A673 (cell line): Measurements from ENCODE around the gene SLC22A5. TPM values are rescaled to one million over a fixed set of nuclear protein-coding genes. Genes with fewer than 3 reads are reported as not detected.
"Not testable (repeated sequence)": the region's sequence is repeated elsewhere in the genome, so short reads cannot be mapped to it uniquely, and the experiment has no call there.

Source experiments
- BruUV-seq: library from RNA; stranded (reverse); fragments of 400-500 nt; replicated peaks from 2 replicates; lab custom pipeline; 2021; lab: Mats Ljungman, UMichigan
- CTCF ChIA-PET: fragments of 300-600 bp; sonication (Branson Sonifier 250); formaldehyde crosslinking; loops from one replicate; lab custom pipeline; 2022; ENCODE audit warnings: antibody characterized with exemption; lab: Charles Lee
- POLR2A ChIA-PET: fragments of 300-600 bp; sonication (Branson Sonifier 250); formaldehyde crosslinking; loops from one replicate; lab custom pipeline; 2022; ENCODE audit warnings: antibody characterized with exemption; ENCODE audit not compliant: low non-redundant PET; lab: Charles Lee
- DNase-seq: peaks from one replicate; pipeline ENCODE4 v3.0.0-alpha.2; 2015; ENCODE audit warnings: low spot score
- H3K27ac ChIP-seq: fragments of 200-600 bp; sonication (generic); 2 replicates; pipeline ENCODE4 v1.5.1; 2016; ENCODE audit warnings: mixed run types, low read depth, mild to moderate bottlenecking, mixed read lengths, antibody characterized with exemption, low read length; ENCODE audit not compliant: poor library complexity, severe bottlenecking
- H3K27me3 ChIP-seq: fragments of 200-600 bp; sonication (generic); replicated peaks from 2 replicates; pipeline ENCODE4 v1.6.1; 2017; ENCODE audit warnings: mixed run types, low read depth, mild to moderate bottlenecking, mixed read lengths, antibody characterized with exemption, low read length; ENCODE audit not compliant: insufficient read depth, poor library complexity
- H3K36me3 ChIP-seq: fragments of 200-600 bp; sonication (generic); 2 replicates; pipeline ENCODE4 v1.6.1; 2016; ENCODE audit warnings: mixed run types, mild to moderate bottlenecking, mixed read lengths, antibody characterized with exemption, low read length; ENCODE audit not compliant: insufficient read depth, poor library complexity, severe bottlenecking
- H3K4me1 ChIP-seq: fragments of 200-600 bp; sonication (generic); 2 replicates; pipeline ENCODE4 v1.6.1; 2017; ENCODE audit warnings: mixed run types, mild to moderate bottlenecking, mixed read lengths, antibody characterized with exemption, low read length; ENCODE audit not compliant: insufficient read depth, poor library complexity, severe bottlenecking
- H3K4me3 ChIP-seq: fragments of 200-600 bp; sonication (generic); 2 replicates; pipeline ENCODE4 v1.5.1; 2016; ENCODE audit warnings: low read depth, mixed run types, mild to moderate bottlenecking, mixed read lengths, low read length; ENCODE audit not compliant: poor library complexity, severe bottlenecking
- H3K9me3 ChIP-seq: fragments of 200-600 bp; sonication (generic); 2 replicates; pipeline ENCODE4 v1.6.1; 2016; ENCODE audit warnings: mixed run types, low read depth, mild to moderate bottlenecking, mixed read lengths, antibody characterized with exemption, low read length; ENCODE audit not compliant: poor library complexity, severe bottlenecking
- EZH2 ChIP-seq: fragments of 200-600 bp; sonication (generic); IDR thresholded peaks from 2 replicates; pipeline ENCODE4 v1.6.1; 2017; ENCODE audit warnings: borderline replicate concordance, low read depth, mild to moderate bottlenecking, mixed read lengths, antibody characterized with exemption, low read length; ENCODE audit not compliant: poor library complexity, severe bottlenecking
- intact Hi-C: fragments of 100-400 bp; cut with micrococcal nuclease; formaldehyde crosslinking; loops from one replicate; pipeline ENCODE4 v1.10.0; 2022; ENCODE audit not compliant: unreplicated experiment
- total RNA-seq: library from RNA; stranded (reverse); gene quantifications from 2 replicates; pipeline ENCODE4 v1.2.3, GENCODE V29; 2021
- TF ChIP-seq, protein P1 (sequence below): fragments of 300-800, 200-600 bp; sonication (generic); conservative IDR thresholded peaks from 2 replicates; pipeline ENCODE4 v1.5.1; 2017; ENCODE audit warnings: low read depth, mild to moderate bottlenecking, antibody characterized with exemption, low read length, moderate library complexity, mixed read lengths

SLC22A5 gene
- total RNA-seq, 1 experiment from 2014 or later = 3.0 TPM

DNA sequence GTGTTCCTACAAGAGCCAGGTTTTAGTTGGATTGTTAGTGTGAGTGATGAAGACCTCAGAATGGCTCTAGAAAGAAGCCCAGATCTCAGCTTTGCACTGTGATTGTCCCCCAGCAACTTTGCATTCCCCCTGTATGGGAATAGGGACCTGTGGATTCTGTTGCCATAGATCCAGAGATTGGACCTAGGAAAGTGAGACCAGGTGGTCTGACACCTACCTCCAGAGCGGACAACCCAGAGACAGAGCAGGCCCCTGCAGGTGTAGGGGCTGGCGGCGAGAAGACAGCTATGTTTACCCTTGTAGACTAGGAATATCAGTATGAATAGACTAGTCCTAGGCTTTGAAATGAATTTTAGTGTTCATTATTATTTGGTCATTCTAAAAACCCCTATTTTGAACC lies 67.4 kb downstream of the SLC22A5 start:
- TF ChIP-seq EZH2 = no peak
- TF ChIP-seq, protein P1, sequence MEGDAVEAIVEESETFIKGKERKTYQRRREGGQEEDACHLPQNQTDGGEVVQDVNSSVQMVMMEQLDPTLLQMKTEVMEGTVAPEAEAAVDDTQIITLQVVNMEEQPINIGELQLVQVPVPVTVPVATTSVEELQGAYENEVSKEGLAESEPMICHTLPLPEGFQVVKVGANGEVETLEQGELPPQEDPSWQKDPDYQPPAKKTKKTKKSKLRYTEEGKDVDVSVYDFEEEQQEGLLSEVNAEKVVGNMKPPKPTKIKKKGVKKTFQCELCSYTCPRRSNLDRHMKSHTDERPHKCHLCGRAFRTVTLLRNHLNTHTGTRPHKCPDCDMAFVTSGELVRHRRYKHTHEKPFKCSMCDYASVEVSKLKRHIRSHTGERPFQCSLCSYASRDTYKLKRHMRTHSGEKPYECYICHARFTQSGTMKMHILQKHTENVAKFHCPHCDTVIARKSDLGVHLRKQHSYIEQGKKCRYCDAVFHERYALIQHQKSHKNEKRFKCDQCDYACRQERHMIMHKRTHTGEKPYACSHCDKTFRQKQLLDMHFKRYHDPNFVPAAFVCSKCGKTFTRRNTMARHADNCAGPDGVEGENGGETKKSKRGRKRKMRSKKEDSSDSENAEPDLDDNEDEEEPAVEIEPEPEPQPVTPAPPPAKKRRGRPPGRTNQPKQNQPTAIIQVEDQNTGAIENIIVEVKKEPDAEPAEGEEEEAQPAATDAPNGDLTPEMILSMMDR = no peak
- Histone ChIP-seq H3K9me3 (no peaks in the 10 kb centered on the region), H3K27me3 (no peaks in the 10 kb centered on the region), H3K27ac (no peak overlapping the region), H3K36me3 (no peaks in the 10 kb centered on the region), H3K4me1 (peaks cover 11% of the 10 kb centered on the region), H3K4me3 (no peak overlapping the region)
- BruUV-seq = no TSS peak
- no peak for DNase-seq
- POLR2A ChIA-PET = no interaction called here
- intact Hi-C loops = no loop called here
- CTCF ChIA-PET = no interaction called here

DNA sequence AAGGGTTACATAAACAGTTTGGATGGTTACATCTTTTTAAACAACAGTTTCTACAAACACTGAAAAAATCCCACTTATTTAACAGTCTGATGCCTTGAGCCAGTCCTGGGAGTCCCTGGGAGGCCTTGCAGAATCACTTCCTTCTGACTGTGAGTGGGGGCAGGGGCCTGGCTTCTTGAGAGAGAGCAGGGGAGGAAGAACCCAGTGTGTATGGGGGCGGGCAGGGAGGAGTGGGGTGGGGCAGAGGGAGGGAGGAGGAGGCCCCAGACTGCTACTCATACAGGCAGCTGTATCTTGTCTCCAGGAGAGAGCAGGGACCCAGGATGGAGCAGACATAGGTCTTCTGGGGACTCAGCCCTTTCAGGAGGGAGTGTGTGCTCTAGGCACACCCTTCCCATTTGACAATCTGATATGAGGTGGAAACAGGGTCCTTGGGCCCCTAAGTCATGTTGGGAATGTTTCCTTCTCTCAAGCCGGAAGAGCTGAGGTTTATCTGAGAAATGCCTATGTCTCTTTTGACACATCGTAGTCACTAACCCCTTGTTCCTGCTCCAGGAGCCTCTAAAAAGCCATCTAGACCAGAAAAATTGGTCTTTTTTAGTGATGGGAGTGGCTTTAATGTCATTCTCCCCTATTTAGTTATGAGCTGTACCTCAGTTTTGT lies 68.2 kb downstream of the SLC22A5 start:
- H3K4me1 ChIP-seq = peaks cover 11% of the 10 kb centered on the region
- intact Hi-C loops = no loop called here
- H3K36me3 ChIP-seq = no peaks in the 10 kb centered on the region
- H3K27ac ChIP-seq = no peak overlapping the region
- H3K27me3 ChIP-seq = no peaks in the 10 kb centered on the region
- peak; percentile 67 for DNase-seq
- no TSS peak for BruUV-seq
- TF ChIP-seq EZH2 = no peak
- TF ChIP-seq, protein P1 = no peak
- ChIA-PET CTCF (no interaction called here), POLR2A (no interaction called here)
- H3K9me3 ChIP-seq = no peaks in the 10 kb centered on the region
- no peak overlapping the region for H3K4me3 ChIP-seq

DNA sequence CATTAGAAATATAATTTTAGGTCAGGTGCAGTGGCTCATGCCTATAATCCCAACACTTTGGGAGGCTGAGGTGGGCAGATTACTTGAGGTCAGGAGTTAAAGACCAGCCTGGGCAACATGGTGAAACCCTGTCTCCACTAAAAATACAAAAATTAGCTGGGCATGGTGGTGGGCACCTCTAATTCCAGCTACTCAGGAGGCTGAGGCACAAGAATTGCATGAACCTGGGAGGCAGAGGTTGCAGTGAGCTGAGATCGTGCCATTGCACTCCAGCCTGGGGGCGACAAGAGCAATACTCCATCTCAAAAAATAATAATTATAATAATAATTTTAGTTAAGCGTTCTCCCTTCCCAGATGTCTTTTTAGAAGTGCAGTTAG lies 68.7 kb downstream of the SLC22A5 start:
- H3K4me1 ChIP-seq = peaks cover 11% of the 10 kb centered on the region
- H3K9me3 ChIP-seq, H3K4me3 ChIP-seq, H3K27ac ChIP-seq, CTCF ChIA-PET, H3K27me3 ChIP-seq, POLR2A ChIA-PET, DNase-seq, H3K36me3 ChIP-seq, BruUV-seq, intact Hi-C loops: not testable (repeated sequence)

DNA sequence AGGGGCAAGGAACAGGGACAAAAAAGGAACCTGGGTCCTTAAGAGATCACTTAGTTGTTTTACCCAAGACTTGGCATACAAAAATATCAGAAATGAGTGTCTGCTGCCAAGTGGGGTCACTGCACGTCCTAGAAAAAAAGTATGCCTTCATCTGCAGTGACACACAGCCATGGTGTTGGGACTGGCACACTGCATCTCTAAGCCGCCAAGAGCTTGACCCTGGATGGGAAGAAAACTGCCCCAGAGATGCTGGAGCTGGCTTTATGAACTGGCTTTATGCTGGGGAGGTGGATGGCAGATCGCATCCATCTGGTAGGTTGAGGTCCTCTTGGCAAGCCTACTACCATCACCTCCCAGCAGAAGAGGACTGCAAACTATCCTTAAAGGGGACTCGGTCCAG lies 69.4 kb downstream of the SLC22A5 start:
- Histone ChIP-seq H3K27ac (no peak overlapping the region), H3K36me3 (no peaks in the 10 kb centered on the region), H3K9me3 (no peaks in the 10 kb centered on the region), H3K4me1 (peaks cover 11% of the 10 kb centered on the region), H3K4me3 (no peak overlapping the region), H3K27me3 (no peaks in the 10 kb centered on the region)
- BruUV-seq = no TSS peak
- TF ChIP-seq, protein P1 = no peak
- no peak for TF ChIP-seq EZH2
- POLR2A ChIA-PET = no interaction called here
- intact Hi-C loops = no loop called here
- CTCF ChIA-PET = no interaction called here
- DNase-seq = no peak
